Activated naive CD4-positive, alpha-beta T cell treated with anti-CD3 and anti-CD28 coated beads, Interleukin-2, amount 50 U/mL, for 72 hours (primary cell): ENCODE results near the gene DUSP8. TPM values are rescaled to one million over a fixed set of nuclear protein-coding genes. Genes with fewer than 3 reads are reported as not detected.

Source experiments
- ATAC-seq, 2 donors: fragments of 150-1000 bp; cut with Tn5 transposase; 2 replicates each; pipeline ENCODE4 v1.10.0; 2021; ENCODE audit warnings: mild to moderate bottlenecking in 2 of 2, moderate library complexity in 2 of 2
- DNase-seq, 2 donors: peaks; one replicate each; pipeline ENCODE4 v3.0.0; 2021 to 2022; ENCODE audit warnings: low spot score in 2 of 2
- H3K27ac Mint-ChIP-seq, 2 donors: one replicate each; pipeline ENCODE4 v1.8.0; 2022; ENCODE audit warnings: mild to moderate bottlenecking in 2 of 2, mixed read lengths in 2 of 2
- H3K36me3 Mint-ChIP-seq, 2 donors: one replicate each; pipeline ENCODE4 v1.8.0; 2022; ENCODE audit warnings: mixed read lengths in 2 of 2
- H3K9me3 Mint-ChIP-seq, 2 donors: one replicate each; pipeline ENCODE4 v1.8.0; 2022; ENCODE audit warnings: mixed read lengths in 2 of 2
- total RNA-seq, 2 donors: library from RNA; stranded (reverse); gene quantifications; one replicate each; pipeline ENCODE4 v1.2.3, GENCODE V29; 2022

DUSP8 gene
- total RNA-seq, 2 donors from 2014 or later = 1.1 TPM

GRCh38 chr11:1561266-1561665 is 10.8 kb downstream of the DUSP8 start:
- DNase-seq (no peak), ATAC-seq (no peak)
- H3K36me3 Mint-ChIP-seq = no peaks in the 10 kb centered on the region
- no peaks in the 10 kb centered on the region for H3K9me3 Mint-ChIP-seq
- H3K27ac Mint-ChIP-seq = no peak overlapping the region

DNA sequence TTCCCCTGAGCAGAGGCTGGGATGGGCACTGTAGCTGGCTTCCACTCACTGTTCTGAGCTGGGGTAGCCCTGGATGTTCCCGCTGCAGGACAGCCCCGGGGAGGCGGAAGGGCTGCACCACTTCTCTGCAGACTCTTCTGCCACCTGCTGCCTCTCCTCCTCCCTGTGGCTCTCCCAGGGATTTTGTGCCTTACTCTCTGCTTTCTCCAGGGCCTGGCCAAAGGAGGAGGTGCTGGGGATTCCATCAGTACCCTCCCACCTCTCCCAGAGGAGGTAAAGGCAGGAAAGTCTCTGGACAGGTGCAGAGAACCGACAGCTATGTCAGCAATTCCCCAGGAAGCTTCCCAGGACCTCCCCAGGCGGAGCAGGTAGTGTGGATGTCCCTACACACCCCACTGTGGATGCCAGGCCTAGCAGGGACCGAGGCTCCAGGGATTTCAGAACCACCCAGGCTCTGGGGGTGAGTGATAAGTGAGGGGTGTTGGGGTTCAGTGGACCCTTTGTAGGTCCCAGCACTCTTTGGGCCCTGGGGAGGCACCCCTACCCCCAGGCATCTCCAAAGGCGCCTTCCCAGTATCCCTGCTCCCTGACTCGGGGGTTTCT is 11.3 kb downstream of the DUSP8 start:
- Mint-ChIP-seq H3K36me3 (no peaks in the 10 kb centered on the region), H3K9me3 (no peaks in the 10 kb centered on the region), H3K27ac (no peak overlapping the region)
- DNase-seq (no peak), ATAC-seq (no peak)

DNA sequence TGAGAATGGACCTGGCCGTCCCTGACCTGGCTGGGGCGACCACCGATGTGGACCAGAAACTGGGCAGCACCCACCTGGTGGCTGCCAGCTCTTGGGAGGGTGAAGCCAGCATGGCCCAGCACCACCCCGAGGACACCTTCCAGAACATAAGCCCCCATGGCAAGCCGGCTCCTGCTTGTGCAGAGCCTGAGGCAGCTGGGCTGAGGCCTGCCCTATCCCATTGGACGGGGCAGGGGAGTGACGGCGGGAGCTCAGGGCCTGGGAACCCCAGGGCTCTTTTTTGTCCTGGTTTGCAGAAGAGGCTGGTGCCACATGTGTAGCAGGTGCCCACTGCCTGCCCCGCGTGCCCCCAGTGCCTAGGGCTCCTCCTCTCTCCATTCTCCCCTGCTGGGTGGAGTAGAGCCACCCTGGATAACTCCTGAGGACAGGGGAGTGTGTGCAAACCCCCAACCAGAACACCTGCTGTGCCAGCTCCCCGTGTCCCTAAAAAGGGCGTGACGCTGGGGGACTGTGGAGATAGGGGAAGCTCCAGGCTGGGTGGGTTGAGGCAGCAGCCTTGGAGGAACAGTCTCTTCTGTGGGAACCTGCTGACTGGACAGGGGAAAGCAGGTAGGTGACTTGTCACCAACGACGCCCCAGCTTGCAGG is 11.9 kb downstream of the DUSP8 start:
- H3K27ac Mint-ChIP-seq = no peak overlapping the region
- ATAC-seq (no peak), DNase-seq (no peak)
- H3K36me3 Mint-ChIP-seq = no peaks in the 10 kb centered on the region
- H3K9me3 Mint-ChIP-seq = no peaks in the 10 kb centered on the region

DNA sequence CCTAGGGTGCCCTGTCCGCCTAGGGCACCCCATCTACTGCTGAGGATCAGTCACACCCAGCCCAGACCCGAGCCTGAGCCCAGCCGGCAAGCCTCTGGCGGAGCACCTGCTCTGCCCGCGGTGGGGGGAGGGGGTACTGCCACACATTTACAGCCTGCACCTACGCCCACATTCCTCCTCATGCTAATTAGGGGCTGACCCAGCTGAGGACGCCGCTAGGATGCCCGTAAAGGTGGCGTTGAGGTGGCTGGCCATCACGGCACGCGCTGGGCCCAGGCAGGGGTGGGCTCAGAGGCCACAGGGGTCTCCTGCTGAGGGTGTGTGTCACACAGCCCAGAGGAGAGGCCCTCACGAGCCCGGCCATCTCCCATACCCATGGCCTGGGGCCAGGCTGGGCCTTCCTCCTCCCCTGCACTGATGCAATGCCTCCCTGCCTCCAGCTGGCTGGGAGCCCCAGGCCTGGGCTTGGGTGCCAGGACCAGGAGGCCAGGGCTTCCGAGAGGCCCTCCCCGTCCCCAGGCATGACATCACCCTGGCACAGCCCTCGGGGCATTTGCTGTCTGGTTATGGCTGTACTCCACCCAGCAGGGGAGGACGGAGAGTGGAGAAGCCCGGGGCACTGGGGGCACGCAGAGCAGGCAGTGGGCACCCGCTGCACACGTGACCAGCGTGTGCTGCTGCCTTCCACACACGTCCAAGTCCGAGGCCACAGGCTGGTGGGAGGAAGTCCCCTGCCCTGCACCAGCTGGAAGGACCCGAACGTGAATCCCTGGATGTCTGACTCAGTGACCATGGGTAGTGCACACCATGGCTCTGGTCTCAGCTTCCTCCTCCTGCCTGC is 12.7 kb downstream of the DUSP8 start:
- DNase-seq (no peak), ATAC-seq (no peak)
- Mint-ChIP-seq H3K36me3 (no peaks in the 10 kb centered on the region), H3K9me3 (no peaks in the 10 kb centered on the region), H3K27ac (no peak overlapping the region)

DNA sequence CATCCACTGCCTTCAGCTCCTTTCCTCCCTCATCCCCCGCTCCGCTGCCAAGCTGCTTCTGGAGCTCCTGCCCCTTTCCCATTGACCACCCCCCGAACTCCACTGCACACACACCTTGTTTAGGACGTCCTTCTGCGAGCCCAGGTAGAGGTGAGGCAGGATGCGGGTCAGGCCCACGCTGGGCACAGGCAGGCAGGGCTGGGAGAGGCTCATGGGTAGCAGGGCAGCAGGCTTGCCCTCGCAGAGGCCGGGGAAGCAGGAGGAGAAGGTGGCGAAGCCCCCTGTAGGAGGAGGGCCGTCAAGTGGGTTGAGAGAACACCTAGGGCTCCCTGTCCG is 13.3 kb downstream of the DUSP8 start:
- Mint-ChIP-seq H3K9me3 (no peaks in the 10 kb centered on the region), H3K36me3 (no peaks in the 10 kb centered on the region), H3K27ac (no peak overlapping the region)
- ATAC-seq (no peak), DNase-seq (no peak)

DNA sequence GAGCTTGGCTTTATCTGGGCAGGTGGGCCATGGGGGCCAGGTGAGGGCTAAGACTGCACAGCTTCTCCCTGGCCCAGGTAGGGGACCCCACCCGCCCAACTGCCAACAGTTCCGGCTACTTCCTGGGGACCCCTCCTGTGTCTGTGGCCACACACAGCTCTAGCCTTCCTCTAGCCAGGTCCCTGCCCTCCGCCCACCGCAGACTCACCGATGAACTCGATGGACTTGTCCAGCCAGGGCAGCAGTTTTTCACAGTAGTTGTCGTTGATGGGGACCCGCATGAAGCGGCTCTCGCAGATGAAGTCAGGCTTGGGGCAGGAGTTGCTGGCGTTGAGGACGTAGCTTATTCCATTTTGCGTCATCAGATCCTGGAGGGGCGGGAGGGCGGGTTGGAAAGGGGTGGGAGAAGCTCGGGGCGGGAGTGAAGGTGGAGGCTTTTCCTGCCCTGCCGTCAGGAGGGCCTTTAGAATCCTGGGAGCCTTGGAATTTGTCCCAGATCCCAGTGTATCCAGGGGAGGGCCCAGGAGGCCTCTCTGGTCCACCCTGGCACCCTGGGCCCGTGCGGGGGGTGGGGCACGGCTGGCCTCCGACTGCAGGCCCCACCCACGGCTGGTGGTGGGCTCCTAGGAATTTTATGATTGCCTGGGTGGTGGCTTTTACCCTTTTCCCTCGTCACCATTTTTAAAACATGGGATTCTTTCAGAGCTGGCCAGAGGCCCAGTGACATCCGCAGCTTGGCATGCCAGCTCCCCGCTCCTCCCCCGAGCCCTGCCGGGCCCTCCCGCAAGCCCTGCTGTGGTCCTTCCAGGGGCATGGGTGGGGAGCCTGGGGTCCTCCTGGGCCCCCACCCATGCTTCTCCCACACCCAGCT is 13.9 kb downstream of the DUSP8 start:
- Mint-ChIP-seq H3K9me3 (no peaks in the 10 kb centered on the region), H3K36me3 (no peaks in the 10 kb centered on the region), H3K27ac (no peak overlapping the region)
- ATAC-seq = no peak
- no peak for DNase-seq

- Mint-ChIP-seq H3K27ac (no peak overlapping the region), H3K9me3 (no peaks in the 10 kb centered on the region), H3K36me3 (no peaks in the 10 kb centered on the region)
- ATAC-seq = no peak
- no peak for DNase-seq
Observed at GRCh38 chr11:1557051-1557884, 14.8 kb downstream of the DUSP8 start.

GRCh38 chr11:1556278-1556902 is 15.7 kb downstream of the DUSP8 start:
- DNase-seq (no peak), ATAC-seq (no peak)
- no peak overlapping the region for H3K27ac Mint-ChIP-seq
- H3K9me3 Mint-ChIP-seq = no peaks in the 10 kb centered on the region
- H3K36me3 Mint-ChIP-seq = no peaks in the 10 kb centered on the region

- H3K36me3 Mint-ChIP-seq = no peaks in the 10 kb centered on the region
- H3K9me3 Mint-ChIP-seq = no peaks in the 10 kb centered on the region
- ATAC-seq (no peak), DNase-seq (no peak)
- no peak overlapping the region for H3K27ac Mint-ChIP-seq
Observed at GRCh38 chr11:1555713-1556153, 16.3 kb downstream of the DUSP8 start.

GRCh38 chr11:1554981-1555712 is 16.9 kb downstream of the DUSP8 start:
- ATAC-seq (no peak), DNase-seq (no peak)
- H3K9me3 Mint-ChIP-seq = no peaks in the 10 kb centered on the region
- no peak overlapping the region for H3K27ac Mint-ChIP-seq
- no peaks in the 10 kb centered on the region for H3K36me3 Mint-ChIP-seq

DNA sequence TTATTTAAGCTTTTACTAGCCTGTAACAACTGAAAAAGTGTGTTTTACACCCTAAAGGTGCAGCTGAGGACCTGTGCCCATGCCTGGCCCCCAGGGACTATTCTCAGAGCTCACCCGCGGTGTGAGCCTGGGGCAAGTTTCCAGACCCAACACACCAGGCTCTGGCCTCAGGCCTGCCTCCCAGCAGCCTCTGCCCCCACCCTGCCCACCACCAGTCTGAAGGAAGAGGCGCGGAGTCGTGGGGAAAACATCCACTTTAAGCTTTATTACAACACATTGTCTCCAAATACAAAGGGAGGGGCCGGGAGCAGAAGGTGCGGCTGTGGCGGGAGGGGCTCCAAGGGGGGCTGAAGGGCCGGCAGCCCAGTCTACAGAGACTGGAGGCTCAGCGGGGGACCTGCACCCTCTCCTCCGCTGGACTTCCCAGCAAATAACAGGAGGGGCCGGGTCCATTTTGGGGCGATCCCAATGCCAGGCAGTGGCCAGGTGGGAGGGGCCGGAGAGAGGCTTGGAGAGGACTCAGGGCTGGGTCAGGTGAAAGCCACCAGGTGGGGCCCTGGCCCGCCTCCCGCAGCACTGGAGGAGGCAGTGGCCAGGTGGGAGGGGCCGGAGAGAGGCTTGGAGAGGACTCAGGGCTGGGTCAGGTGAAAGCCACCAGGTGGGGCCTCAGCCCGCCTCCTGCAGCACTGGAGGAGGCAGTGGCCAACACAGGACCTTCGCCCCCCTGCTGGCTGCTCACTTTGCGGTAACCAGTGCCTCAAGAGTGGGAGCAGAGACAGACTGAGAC is 18.1 kb downstream of the DUSP8 start:
- H3K36me3 Mint-ChIP-seq = no peaks in the 10 kb centered on the region
- no peak overlapping the region for H3K27ac Mint-ChIP-seq
- H3K9me3 Mint-ChIP-seq = no peaks in the 10 kb centered on the region
- DNase-seq = no peak
- ATAC-seq = no peak

DNA sequence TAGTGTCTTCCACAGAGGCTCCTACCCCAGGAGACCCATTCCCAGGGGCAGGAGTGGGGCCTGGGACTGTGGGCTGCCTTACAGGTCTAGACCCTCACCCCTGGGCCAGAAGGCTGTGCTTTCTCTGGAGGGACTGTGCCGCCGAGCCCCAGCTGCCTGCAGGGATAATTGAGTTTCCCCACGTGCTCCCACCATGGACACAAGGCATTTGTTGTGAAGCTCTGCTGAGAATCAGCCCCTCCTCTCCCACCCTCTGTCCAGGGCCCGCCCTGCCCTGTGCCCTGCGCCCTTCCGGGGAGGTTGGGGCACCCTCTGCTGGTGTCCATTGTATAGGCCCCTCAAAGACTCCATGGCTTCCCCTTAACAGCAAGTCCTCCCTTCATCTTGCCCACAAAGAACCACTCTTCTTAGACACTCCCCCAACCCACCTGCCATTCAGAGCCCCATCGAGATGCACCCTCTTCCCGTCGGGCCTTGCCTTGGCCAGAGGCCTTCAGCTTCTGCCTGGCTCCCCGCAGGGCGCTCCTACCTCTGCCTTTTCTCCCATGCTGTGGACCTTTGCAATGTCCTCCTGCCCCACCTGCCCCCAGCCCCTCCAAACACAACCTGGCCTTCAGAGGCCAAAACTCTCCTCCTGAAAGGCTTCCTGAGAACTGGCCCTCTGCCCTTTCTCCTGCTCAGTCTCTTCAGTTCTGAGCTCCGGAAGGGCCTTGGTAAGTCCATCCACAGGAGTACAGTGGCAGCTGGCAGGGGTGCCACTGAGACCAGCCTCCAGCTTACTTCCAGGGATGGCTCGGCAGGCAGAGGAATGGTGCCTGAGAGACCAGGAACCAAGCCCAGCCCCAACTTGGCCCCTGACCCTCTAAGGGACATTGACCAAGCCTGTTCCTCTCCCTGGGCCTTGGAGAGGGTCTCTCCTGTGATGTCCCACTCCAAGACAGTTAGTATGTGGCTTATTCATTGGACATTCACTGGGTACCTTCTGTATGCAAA is 22.4 kb downstream of the DUSP8 start:
- Mint-ChIP-seq H3K36me3 (no peaks in the 10 kb centered on the region), H3K9me3 (no peaks in the 10 kb centered on the region), H3K27ac (no peak overlapping the region)
- no peak for DNase-seq
- no peak for ATAC-seq

DNA sequence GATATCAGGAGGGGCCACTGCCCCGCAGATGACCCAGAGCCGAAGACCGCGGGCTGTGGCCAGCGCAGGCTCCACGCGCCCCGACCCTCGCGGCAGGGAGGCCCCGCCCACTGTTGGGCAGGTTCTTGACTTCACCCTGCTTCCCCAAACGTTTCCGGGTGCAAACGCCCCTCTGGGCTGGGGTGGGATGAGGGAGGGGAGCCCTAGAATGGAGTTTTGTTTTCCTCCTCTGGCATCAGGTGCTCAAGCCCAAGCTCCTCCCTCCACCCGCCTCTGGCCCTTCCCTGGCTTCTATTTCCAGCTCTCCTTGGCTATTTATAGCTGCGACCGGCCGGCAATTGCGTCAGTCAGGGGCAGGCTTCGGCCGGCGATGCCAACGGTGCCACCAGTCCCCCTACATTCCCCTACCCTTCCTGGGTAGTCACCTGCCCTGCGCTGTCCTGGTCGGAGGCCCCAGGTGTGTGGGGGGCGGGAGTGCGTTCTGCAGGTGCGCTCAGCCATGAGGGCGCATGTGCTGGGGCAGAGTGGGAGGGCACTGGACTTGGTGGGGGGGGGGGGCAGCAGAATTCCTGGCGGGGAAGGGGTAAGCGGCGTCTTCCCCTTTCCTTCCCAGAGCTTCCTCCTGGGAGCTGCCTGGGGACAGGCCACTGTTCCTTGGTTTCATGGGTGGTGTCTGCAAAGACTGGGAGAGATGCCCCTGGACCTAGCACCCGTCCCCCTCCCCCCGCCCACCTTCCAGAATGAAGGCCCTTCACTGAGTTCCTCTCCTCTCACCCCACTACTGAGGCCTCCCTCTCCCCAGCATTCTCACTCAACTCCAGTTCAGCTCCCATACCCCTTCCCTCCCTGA is 23.6 kb downstream of the DUSP8 start:
- Mint-ChIP-seq H3K36me3 (no peaks in the 10 kb centered on the region), H3K9me3 (no peaks in the 10 kb centered on the region), H3K27ac (no peak overlapping the region)
- DNase-seq (no peak), ATAC-seq (no peak)
